ENCODE results near the gene LPP.

DNA sequence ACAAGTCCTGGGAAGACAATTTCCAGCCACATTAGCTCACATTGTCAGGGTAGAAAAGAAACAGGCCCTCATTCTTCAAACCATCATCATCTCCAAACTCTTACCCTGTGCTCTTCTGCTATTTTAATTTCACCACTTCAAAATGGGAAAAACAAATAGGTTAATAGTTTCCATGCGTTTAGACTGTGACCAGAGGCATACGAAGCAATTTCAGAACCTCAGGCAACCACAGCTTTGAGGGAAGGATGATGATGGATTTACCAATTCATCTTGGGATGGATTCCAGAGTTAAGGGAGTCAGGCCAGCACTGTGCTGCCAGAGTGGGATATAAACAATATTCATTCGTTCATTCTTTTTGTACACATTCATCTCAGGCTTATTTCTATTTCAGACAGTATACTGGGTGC is 710.0 kb downstream of the LPP start:
- no peak for TF ChIP-seq EZH2 (IDR thresholded peaks at IDR 0.05; ENCODE audit: borderline replicate concordance, insufficient read depth, low read depth, low read length, poor library complexity, severe bottlenecking)
- TF ChIP-seq, protein P1, sequence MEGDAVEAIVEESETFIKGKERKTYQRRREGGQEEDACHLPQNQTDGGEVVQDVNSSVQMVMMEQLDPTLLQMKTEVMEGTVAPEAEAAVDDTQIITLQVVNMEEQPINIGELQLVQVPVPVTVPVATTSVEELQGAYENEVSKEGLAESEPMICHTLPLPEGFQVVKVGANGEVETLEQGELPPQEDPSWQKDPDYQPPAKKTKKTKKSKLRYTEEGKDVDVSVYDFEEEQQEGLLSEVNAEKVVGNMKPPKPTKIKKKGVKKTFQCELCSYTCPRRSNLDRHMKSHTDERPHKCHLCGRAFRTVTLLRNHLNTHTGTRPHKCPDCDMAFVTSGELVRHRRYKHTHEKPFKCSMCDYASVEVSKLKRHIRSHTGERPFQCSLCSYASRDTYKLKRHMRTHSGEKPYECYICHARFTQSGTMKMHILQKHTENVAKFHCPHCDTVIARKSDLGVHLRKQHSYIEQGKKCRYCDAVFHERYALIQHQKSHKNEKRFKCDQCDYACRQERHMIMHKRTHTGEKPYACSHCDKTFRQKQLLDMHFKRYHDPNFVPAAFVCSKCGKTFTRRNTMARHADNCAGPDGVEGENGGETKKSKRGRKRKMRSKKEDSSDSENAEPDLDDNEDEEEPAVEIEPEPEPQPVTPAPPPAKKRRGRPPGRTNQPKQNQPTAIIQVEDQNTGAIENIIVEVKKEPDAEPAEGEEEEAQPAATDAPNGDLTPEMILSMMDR (IDR thresholded peaks at IDR 0.05), result no peak
